Liver (tissue), 9 donors: ENCODE results near the gene FCN3. TPM values are rescaled to one million over a fixed set of nuclear protein-coding genes. Genes with fewer than 3 reads are reported as not detected.

Experiments used
- DNase-seq: peaks from one replicate; pipeline ENCODE4 v3.0.0-alpha.2; 2017; ENCODE audit warnings: low spot score
- H3K27ac ChIP-seq, 2 donors: one replicate each; pipeline ENCODE4 v1.7.0; 2013; ENCODE audit warnings: inconsistent platforms in 2 of 2, low read length in 2 of 2, control low read depth in 1 of 2, low read depth in 1 of 2, mild to moderate bottlenecking in 1 of 2
- H3K27me3 ChIP-seq, 4 donors: one replicate each; pipeline versions ENCODE4 v1.6.1 to v1.7.0; 2013; ENCODE audit warnings: low read length in 3 of 4, inconsistent platforms in 1 of 4, mild to moderate bottlenecking in 1 of 4, moderate library complexity in 1 of 4; ENCODE audit not compliant: control insufficient read depth in 4 of 4, insufficient read depth in 4 of 4
- H3K36me3 ChIP-seq, 4 donors: one replicate each; pipeline versions ENCODE4 v1.6.1 to v1.7.0; 2013; ENCODE audit warnings: low read length in 3 of 4, mild to moderate bottlenecking in 3 of 4, low read depth in 1 of 4, moderate library complexity in 1 of 4; ENCODE audit not compliant: control insufficient read depth in 4 of 4, insufficient read depth in 3 of 4
- H3K4me1 ChIP-seq, 4 donors: one replicate each; pipeline versions ENCODE4 v1.6.1 to v1.7.0; 2013; ENCODE audit warnings: low read length in 3 of 4, mild to moderate bottlenecking in 3 of 4, moderate library complexity in 1 of 4; ENCODE audit not compliant: control insufficient read depth in 4 of 4, insufficient read depth in 4 of 4
- H3K4me3 ChIP-seq, 3 donors: one replicate each; pipeline versions ENCODE4 v1.6.1 to v1.7.0; 2013; ENCODE audit warnings: low read length in 3 of 3, control low read depth in 1 of 3, low read depth in 1 of 3, mild to moderate bottlenecking in 1 of 3
- H3K9ac ChIP-seq, 2 donors: one replicate each; pipeline ENCODE4 v1.7.0; 2013; ENCODE audit warnings: low read length in 2 of 2, mild to moderate bottlenecking in 2 of 2, moderate library complexity in 2 of 2, control low read depth in 1 of 2, low read depth in 1 of 2
- H3K9me3 ChIP-seq, 4 donors: one replicate each; pipeline versions ENCODE4 v1.6.1 to v1.7.0; 2013; ENCODE audit warnings: low read length in 3 of 4; ENCODE audit not compliant: control insufficient read depth in 4 of 4
- FOXA1 ChIP-seq: IDR thresholded peaks from 2 replicates; pipeline ENCODE4 v1.6.1; 2016; ENCODE audit warnings: antibody characterized with exemption
- FOXA2 ChIP-seq: IDR thresholded peaks from 2 replicates; pipeline ENCODE4 v1.6.1; 2016; ENCODE audit warnings: antibody characterized with exemption
- GABPA ChIP-seq, 2 donors: IDR thresholded peaks in 1 of 2; conservative IDR thresholded peaks in 1 of 2; 2 replicates each; pipeline ENCODE4 v1.6.1; 2016; ENCODE audit warnings: antibody characterized with exemption in 2 of 2, mild to moderate bottlenecking in 1 of 2, moderate library complexity in 1 of 2
- HNF4A ChIP-seq, 2 donors: conservative IDR thresholded peaks; 2 replicates each; pipeline ENCODE4 v1.6.1; 2016; ENCODE audit warnings: antibody characterized with exemption in 2 of 2, mild to moderate bottlenecking in 2 of 2
- HNF4G ChIP-seq: IDR thresholded peaks from 2 replicates; pipeline ENCODE4 v1.6.1; 2016; ENCODE audit warnings: antibody characterized with exemption
- JUND ChIP-seq, 2 donors: IDR thresholded peaks; 2 replicates each; pipeline ENCODE4 v1.6.1; 2016; ENCODE audit warnings: antibody characterized with exemption in 2 of 2
- NR2F2 ChIP-seq: IDR thresholded peaks from 2 replicates; pipeline ENCODE4 v1.6.1; 2016; ENCODE audit warnings: antibody characterized with exemption
- RAD21 ChIP-seq, 2 donors: IDR thresholded peaks; 2 replicates each; pipeline ENCODE4 v1.6.1; 2016; ENCODE audit warnings: antibody characterized with exemption in 2 of 2, mild to moderate bottlenecking in 2 of 2
- SP1 ChIP-seq: IDR thresholded peaks from 2 replicates; pipeline ENCODE4 v1.6.1; 2018; ENCODE audit warnings: antibody characterized with exemption, mild to moderate bottlenecking
- WGBS: extraction: QIAGEN DNeasy Blood & Tissue Kit; methylation state at CpG from one replicate; pipeline ENCODE4 v1.1.7; 2013; 5-methylcytosine and 5-hydroxymethylcytosine counted together
- polyA plus RNA-seq, 2 donors: library from polyadenylated mRNA; stranded (reverse) in 1 of 2; unstranded in 1 of 2; fragments of 200-250 nt in 1 of 2; fragments of >200 nt in 1 of 2; fragmentation: Nextera tagmentation in 1 of 2; extraction: Ambion mirVana in 1 of 2; gene quantifications; one replicate each; pipeline versions ENCODE4 v1.2.1 to v1.2.3, GENCODE V29; 2013 to 2015
- total RNA-seq, 2 donors: library from RNA; depleted of rRNA; stranded (reverse); fragments of >200 nt; gene quantifications; one replicate each; pipeline ENCODE4 v1.2.3, GENCODE V29; 2014
- TF ChIP-seq, protein P1 (sequence below): IDR thresholded peaks from 2 replicates; pipeline ENCODE4 v1.6.1; 2016; ENCODE audit warnings: antibody characterized with exemption
- TF ChIP-seq, protein P2 (sequence below): IDR thresholded peaks from 2 replicates; pipeline ENCODE4 v1.6.1; 2016; ENCODE audit warnings: antibody characterized with exemption
- TF ChIP-seq, protein P3 (sequence below): fragments of 150-350 bp; IDR thresholded peaks from 2 replicates; pipeline ENCODE4 v1.5.1; 2017; ENCODE audit warnings: improper control_type of control experiment, low read depth, low read length; ENCODE audit not compliant: missing input control
- TF ChIP-seq, protein P4 (sequence below): IDR thresholded peaks from 2 replicates; pipeline ENCODE4 v1.6.1; 2016; ENCODE audit warnings: antibody characterized with exemption
- TF ChIP-seq, protein P5 (sequence below): IDR thresholded peaks from 2 replicates; pipeline ENCODE4 v1.6.1; 2016; ENCODE audit warnings: antibody characterized with exemption, mild to moderate bottlenecking
- donor health status: healthy.
- donor health status: healthy.
- donor health status: healthy.
- donor health status: healthy.
- donor health status: healthy.

FCN3 gene
- total and polyA plus RNA-seq, 4 donors: 87.3 to 310 (median 137) TPM

DNA sequence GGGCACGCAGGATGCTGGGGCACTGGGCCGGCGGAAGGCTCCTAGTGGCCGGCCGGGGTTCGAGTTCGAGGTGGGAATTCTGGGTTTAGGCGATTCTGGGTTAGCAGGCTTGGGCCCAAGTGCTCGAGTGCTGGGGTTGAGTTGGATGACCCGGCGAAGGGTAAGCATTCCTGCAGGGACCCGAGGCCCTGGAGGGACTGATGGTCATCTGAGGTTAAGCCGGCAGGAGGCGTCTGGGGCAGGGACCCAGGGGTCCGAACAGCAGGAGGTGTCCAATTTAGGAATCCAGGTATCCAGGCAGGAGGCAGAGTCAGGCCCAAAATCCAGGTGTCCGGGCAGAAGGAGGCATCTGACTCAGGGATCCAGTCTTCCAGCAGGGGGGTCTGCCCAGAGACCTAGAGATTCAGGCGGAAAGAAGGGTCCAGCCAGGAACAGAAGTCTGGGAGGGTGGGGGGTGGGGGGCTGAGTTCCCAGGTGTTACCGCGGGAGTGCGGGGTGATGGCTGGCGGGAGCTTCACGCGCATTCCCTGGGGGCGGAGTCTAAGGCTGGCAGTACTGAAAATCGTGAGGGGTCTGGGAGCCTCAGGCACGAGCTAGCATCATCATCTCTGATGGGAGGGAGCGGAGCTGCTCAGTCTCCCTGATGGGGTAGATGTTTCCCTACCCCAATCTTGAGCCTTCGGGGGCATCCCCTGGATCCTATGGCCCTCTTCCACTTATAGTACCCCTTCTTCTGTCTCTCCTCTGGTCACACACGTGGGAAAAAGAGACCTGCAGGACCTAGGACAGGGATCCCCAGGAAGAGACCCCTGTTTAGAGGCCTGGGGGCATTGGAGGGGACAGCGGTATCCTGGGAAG, 18.4 kb upstream of the FCN3 start:
- TF ChIP-seq, protein P1, sequence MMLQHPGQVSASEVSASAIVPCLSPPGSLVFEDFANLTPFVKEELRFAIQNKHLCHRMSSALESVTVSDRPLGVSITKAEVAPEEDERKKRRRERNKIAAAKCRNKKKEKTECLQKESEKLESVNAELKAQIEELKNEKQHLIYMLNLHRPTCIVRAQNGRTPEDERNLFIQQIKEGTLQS: no peak
- TF ChIP-seq GABPA (IDR thresholded peaks at IDR 0.05 in 1 of 2, conservative IDR thresholded peaks at IDR 0.05 in 1 of 2): no peak
- no peak for TF ChIP-seq JUND (IDR thresholded peaks at IDR 0.05)
- TF ChIP-seq SP1: no peak
- no peak for TF ChIP-seq HNF4A (conservative IDR thresholded peaks at IDR 0.05)
- TF ChIP-seq, protein P2, sequence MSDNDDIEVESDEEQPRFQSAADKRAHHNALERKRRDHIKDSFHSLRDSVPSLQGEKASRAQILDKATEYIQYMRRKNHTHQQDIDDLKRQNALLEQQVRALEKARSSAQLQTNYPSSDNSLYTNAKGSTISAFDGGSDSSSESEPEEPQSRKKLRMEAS: no peak
- no peak for TF ChIP-seq HNF4G
- no peak for TF ChIP-seq FOXA1
- WGBS: 42% methylated on average over 30 of the region's 30 CpGs
- Histone ChIP-seq H3K4me3 (peak overlapping the region in 1 of 3 donors; percentile 44), H3K9ac (no peak overlapping the region), H3K36me3 (no peaks in the 10 kb centered on the region), H3K27me3 (no peaks in the 10 kb centered on the region), H3K4me1 (peaks cover 5 to 12% (median 8%) of the 10 kb centered on the region in 4 donors), H3K9me3 (no peaks in the 10 kb centered on the region), H3K27ac (no peak overlapping the region)
- DNase-seq: no peak

DNA sequence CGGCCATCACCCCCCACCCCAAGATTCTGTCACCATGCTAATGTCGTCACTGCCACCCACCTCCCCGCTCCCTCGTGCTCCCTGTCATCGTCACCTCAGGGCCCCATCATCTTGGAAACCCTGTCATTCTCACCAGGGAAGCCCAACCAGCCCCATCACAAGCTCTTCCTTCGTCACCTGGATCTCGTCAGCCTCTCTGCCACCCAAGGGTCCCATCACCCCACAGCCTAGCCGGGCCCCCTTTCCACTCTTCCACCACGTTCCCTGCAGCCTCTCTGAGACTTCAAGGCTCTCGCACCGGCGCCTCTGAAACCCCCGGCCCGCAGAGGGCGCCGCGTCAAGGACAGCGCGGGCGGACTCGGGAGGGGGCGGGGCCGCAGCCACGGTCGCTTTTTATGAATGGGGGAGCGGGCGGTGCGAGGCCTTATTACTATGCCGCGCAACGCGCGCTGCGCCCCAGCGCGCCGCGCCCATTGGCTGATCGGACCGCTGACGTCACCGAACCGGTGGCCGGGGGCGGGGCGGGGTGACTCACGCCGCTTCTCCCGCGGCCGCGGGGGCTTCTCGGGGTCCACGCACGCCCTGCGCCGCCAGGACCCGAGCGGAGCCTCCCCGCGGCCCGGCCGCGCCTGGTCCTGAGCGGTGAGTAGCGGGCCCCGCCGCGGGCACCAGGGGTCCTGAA, 17.6 kb upstream of the FCN3 start, which contains the start of gene GPR3:
TSS of gene GPR3 (plus strand) at position 527 of the 682 bp plus-strand sequence. CDS start 1,177 bp downstream, outside the sequence.
- Histone ChIP-seq H3K9ac (peak within 1 kb of the TSS in 1 of 2 donors; percentile 5), H3K27me3 (no peaks in the 10 kb centered on the region), H3K4me3 (peak within 1 kb of the TSS in 1 of 3 donors; percentile 44), H3K4me1 (peaks cover 5 to 12% (median 8%) of the 10 kb centered on the region in 4 donors), H3K36me3 (no peaks in the 10 kb centered on the region), H3K27ac (peak within 1 kb of the TSS; percentile 51 to 52), H3K9me3 (no peaks in the 10 kb centered on the region)
- TF ChIP-seq FOXA2 (no peak), FOXA1 (no peak), RAD21 (IDR thresholded peaks at IDR 0.05) (peak; percentile 52 to 63), SP1 (peak; percentile 20), NR2F2 (no peak)
- TF ChIP-seq, protein P3, sequence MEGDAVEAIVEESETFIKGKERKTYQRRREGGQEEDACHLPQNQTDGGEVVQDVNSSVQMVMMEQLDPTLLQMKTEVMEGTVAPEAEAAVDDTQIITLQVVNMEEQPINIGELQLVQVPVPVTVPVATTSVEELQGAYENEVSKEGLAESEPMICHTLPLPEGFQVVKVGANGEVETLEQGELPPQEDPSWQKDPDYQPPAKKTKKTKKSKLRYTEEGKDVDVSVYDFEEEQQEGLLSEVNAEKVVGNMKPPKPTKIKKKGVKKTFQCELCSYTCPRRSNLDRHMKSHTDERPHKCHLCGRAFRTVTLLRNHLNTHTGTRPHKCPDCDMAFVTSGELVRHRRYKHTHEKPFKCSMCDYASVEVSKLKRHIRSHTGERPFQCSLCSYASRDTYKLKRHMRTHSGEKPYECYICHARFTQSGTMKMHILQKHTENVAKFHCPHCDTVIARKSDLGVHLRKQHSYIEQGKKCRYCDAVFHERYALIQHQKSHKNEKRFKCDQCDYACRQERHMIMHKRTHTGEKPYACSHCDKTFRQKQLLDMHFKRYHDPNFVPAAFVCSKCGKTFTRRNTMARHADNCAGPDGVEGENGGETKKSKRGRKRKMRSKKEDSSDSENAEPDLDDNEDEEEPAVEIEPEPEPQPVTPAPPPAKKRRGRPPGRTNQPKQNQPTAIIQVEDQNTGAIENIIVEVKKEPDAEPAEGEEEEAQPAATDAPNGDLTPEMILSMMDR: peak; percentile 25
- WGBS: 3% methylated on average over 69 of the region's 69 CpGs
- DNase-seq: peak; percentile 81

DNA sequence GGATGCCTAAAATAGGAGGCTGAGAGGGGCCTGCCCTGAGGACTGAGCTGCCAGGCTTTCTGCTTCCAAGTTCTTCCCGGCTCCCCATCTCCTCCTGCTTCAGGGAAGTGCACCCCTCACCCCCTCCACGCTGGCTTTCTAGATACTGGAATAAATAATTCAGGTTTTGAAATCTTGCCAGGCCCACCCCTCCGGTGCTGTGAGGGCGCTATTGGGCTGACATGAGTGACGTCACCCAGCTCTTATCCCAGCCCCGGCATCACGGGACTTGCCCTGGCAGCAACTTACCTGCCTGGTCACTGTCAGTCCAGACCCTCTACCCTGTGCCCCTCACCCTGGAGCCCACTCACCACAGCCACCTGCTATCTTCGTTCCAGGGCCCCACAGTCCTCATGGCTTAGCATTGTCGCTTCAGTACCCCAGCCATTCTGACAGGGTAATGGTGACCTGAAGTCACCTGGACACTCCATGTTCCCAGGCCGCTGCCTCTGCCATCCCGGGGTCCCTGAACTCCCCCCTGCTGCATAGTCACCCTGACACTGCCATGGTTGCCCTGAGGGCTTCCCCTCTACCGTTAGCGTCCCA, 17.0 kb upstream of the FCN3 start:
- Histone ChIP-seq H3K9ac (no peak overlapping the region), H3K36me3 (no peaks in the 10 kb centered on the region), H3K4me3 (peak overlapping the region in 1 of 3 donors; percentile 44), H3K9me3 (no peaks in the 10 kb centered on the region), H3K4me1 (peaks cover 5 to 12% (median 8%) of the 10 kb centered on the region in 4 donors), H3K27me3 (no peaks in the 10 kb centered on the region), H3K27ac (peak overlapping the region; percentile 52 to 64)
- whole genome bisulfite sequencing: 13% methylated on average over 13 of the region's 13 CpGs
- DNase-seq: no peak
- TF ChIP-seq HNF4A (conservative IDR thresholded peaks at IDR 0.05) (no peak), RAD21 (IDR thresholded peaks at IDR 0.05) (no peak), NR2F2 (no peak), HNF4G (no peak), FOXA2 (no peak)
- TF ChIP-seq, protein P4, sequence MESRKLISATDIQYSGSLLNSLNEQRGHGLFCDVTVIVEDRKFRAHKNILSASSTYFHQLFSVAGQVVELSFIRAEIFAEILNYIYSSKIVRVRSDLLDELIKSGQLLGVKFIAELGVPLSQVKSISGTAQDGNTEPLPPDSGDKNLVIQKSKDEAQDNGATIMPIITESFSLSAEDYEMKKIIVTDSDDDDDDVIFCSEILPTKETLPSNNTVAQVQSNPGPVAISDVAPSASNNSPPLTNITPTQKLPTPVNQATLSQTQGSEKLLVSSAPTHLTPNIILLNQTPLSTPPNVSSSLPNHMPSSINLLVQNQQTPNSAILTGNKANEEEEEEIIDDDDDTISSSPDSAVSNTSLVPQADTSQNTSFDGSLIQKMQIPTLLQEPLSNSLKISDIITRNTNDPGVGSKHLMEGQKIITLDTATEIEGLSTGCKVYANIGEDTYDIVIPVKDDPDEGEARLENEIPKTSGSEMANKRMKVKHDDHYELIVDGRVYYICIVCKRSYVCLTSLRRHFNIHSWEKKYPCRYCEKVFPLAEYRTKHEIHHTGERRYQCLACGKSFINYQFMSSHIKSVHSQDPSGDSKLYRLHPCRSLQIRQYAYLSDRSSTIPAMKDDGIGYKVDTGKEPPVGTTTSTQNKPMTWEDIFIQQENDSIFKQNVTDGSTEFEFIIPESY: no peak
- TF ChIP-seq, protein P5, sequence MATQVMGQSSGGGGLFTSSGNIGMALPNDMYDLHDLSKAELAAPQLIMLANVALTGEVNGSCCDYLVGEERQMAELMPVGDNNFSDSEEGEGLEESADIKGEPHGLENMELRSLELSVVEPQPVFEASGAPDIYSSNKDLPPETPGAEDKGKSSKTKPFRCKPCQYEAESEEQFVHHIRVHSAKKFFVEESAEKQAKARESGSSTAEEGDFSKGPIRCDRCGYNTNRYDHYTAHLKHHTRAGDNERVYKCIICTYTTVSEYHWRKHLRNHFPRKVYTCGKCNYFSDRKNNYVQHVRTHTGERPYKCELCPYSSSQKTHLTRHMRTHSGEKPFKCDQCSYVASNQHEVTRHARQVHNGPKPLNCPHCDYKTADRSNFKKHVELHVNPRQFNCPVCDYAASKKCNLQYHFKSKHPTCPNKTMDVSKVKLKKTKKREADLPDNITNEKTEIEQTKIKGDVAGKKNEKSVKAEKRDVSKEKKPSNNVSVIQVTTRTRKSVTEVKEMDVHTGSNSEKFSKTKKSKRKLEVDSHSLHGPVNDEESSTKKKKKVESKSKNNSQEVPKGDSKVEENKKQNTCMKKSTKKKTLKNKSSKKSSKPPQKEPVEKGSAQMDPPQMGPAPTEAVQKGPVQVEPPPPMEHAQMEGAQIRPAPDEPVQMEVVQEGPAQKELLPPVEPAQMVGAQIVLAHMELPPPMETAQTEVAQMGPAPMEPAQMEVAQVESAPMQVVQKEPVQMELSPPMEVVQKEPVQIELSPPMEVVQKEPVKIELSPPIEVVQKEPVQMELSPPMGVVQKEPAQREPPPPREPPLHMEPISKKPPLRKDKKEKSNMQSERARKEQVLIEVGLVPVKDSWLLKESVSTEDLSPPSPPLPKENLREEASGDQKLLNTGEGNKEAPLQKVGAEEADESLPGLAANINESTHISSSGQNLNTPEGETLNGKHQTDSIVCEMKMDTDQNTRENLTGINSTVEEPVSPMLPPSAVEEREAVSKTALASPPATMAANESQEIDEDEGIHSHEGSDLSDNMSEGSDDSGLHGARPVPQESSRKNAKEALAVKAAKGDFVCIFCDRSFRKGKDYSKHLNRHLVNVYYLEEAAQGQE: no peak
